Amniotic stem cell (primary cell): ENCODE data around the gene RWDD4.

ENCODE experiments used
- DNase-seq: peaks from one replicate; lab custom pipeline; 2025; lab: John Stamatoyannopoulos, UW

RWDD4 gene

GRCh38 chr4:183600189-183600685 is 58.7 kb downstream of the RWDD4 start:
- no peak for DNase-seq

- DNase-seq, result no peak
These were observed 59.3 kb downstream of the RWDD4 start for GRCh38 chr4:183599690-183600089.

- DNase-seq, result no peak
These were observed 59.7 kb downstream of the RWDD4 start for GRCh38 chr4:183599284-183599683.

DNA sequence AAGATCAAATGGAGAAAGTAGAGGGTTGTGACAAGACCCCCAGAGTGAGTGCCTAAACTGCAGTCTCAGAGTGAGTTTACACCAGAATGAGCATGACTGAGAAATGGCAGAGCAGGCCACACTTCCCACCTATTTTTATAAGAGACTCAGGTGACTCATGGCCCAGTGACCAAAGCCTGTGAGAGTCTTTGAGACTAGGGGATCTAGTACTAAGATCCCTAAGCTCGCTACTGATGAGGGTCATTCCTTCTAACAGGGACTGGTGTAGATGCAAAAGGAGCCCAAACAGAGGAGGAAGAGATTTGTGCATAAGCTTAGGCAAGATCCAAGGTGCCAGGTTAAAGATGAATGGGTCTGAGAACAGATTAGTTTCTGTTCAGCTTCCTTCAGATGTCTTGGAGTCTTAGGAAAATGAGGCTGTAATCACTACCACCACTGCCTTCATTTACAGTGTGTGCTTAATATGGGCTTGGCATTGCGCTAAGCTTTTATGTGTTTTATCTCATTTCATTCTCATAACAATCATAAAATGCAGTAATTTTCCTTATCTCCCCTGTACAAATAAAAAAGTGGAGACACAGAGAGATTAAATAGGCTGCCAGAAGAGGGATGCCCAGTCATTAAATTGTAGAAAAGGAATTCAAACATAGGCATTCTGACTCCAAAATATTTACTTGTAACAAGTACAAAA is 62.8 kb downstream of the RWDD4 start:
- DNase-seq, result no peak

- DNase-seq, result no peak
These were observed 64.2 kb downstream of the RWDD4 start for GRCh38 chr4:183594823-183595222.

GRCh38 chr4:183591301-183591700 is 67.7 kb downstream of the RWDD4 start:
- DNase-seq, result no peak
